Measurements from ENCODE around the gene RESF1. TPM values are rescaled to one million over a fixed set of nuclear protein-coding genes. Genes with fewer than 3 reads are reported as not detected.

RESF1 gene
- total RNA-seq, 1 donor from 2014 or later: 31.9 TPM

- peak; percentile 53 for ATAC-seq
Observed at GRCh38 chr12:31959701-31960391, 631 bp downstream of the RESF1 start.

- no peak for ATAC-seq
Observed at GRCh38 chr12:31961137-31961536, 1.9 kb downstream of the RESF1 start.

GRCh38 chr12:31962076-31962475, 2.9 kb downstream of the RESF1 start:
- ATAC-seq: no peak

GRCh38 chr12:31964280-31964679, 5.1 kb downstream of the RESF1 start:
- no peak for ATAC-seq

GRCh38 chr12:31965090-31965489, 5.9 kb downstream of the RESF1 start:
- no peak for ATAC-seq

- ATAC-seq: no peak
Observed at GRCh38 chr12:31966558-31967205, 7.5 kb downstream of the RESF1 start.

- no peak for ATAC-seq
Observed at GRCh38 chr12:31967539-31967938, 8.3 kb downstream of the RESF1 start.

- no peak for ATAC-seq
Observed at GRCh38 chr12:31970199-31970598, 11.0 kb downstream of the RESF1 start.

GRCh38 chr12:31973818-31974217, 14.6 kb downstream of the RESF1 start:
- no peak for ATAC-seq

- no peak for ATAC-seq
Observed at GRCh38 chr12:31974673-31975072, 15.5 kb downstream of the RESF1 start.

- ATAC-seq: no peak
Observed at GRCh38 chr12:31984806-31985591, 25.8 kb downstream of the RESF1 start.

GRCh38 chr12:31985832-31986231, 26.6 kb downstream of the RESF1 start:
- ATAC-seq: no peak

- ATAC-seq: peak; percentile 86
Observed at GRCh38 chr12:31989571-31990362, 30.6 kb downstream of the RESF1 start.

GRCh38 chr12:31991146-31991545, 31.9 kb downstream of the RESF1 start:
- ATAC-seq: no peak

GRCh38 chr12:31991815-31992214, 32.6 kb downstream of the RESF1 start:
- ATAC-seq: no peak

- no peak for ATAC-seq
Observed at GRCh38 chr12:31999692-32000091, 40.5 kb downstream of the RESF1 start.

- ATAC-seq: no peak
Observed at GRCh38 chr12:32000373-32001005, 41.3 kb downstream of the RESF1 start.

GRCh38 chr12:32002848-32003493, 43.8 kb downstream of the RESF1 start:
- ATAC-seq: no peak

GRCh38 chr12:32003654-32004053, 44.4 kb downstream of the RESF1 start:
- no peak for ATAC-seq

GRCh38 chr12:32005496-32006125, 46.4 kb downstream of the RESF1 start:
- ATAC-seq: no peak

Data from esophagus mucosa (tissue), 1 donor.